ENCODE measurements around the gene SIM2. TPM values are rescaled to one million over a fixed set of nuclear protein-coding genes. Genes with fewer than 3 reads are reported as not detected.
"Not testable (repeated sequence)": the region's sequence is repeated elsewhere in the genome, so short reads cannot be mapped to it uniquely, and the experiment has no call there.

The SIM2 gene
- total RNA-seq, 1 donor from 2014 or later = not detected

DNA sequence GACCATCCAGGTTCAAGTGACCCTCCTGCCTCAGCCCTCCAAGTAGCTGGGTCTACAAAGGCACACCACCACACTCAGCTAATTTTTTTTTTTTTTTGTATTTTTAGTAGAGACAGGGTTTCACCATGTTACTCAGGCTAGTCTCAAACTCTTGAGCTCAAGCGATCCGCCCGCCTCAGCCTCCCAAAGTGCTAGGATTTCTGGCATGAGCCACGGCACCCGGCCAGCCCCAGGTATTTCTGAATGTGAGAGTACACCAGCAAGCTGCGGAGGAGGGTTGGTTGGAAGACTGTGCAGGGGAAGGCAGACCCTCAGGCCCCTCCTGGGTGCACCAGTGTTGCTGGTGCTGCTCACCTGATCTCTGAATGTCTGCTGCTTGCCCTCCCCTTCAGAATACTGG is 33.1 kb upstream of the SIM2 start:
- POLR2A ChIA-PET = no interaction called here
- H3K27ac Mint-ChIP-seq = no peak overlapping the region
- no peaks in the 10 kb centered on the region for H3K4me1 Mint-ChIP-seq
- no peaks in the 10 kb centered on the region for H3K9me3 Mint-ChIP-seq
- intact Hi-C loops (cut with micrococcal nuclease) = no loop called here
- no peaks in the 10 kb centered on the region for H3K36me3 Mint-ChIP-seq (ENCODE audit: low read depth)
- TF ChIP-seq, protein P1, sequence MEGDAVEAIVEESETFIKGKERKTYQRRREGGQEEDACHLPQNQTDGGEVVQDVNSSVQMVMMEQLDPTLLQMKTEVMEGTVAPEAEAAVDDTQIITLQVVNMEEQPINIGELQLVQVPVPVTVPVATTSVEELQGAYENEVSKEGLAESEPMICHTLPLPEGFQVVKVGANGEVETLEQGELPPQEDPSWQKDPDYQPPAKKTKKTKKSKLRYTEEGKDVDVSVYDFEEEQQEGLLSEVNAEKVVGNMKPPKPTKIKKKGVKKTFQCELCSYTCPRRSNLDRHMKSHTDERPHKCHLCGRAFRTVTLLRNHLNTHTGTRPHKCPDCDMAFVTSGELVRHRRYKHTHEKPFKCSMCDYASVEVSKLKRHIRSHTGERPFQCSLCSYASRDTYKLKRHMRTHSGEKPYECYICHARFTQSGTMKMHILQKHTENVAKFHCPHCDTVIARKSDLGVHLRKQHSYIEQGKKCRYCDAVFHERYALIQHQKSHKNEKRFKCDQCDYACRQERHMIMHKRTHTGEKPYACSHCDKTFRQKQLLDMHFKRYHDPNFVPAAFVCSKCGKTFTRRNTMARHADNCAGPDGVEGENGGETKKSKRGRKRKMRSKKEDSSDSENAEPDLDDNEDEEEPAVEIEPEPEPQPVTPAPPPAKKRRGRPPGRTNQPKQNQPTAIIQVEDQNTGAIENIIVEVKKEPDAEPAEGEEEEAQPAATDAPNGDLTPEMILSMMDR (IDR thresholded peaks at IDR 0.05) = no peak
- no peak for ATAC-seq (ENCODE audit: low read depth)
- H3K27me3 Mint-ChIP-seq = peaks cover 19% of the 10 kb centered on the region
- no peak overlapping the region for H3K4me3 Mint-ChIP-seq
- no peak for DNase-seq
- CTCF ChIA-PET = no interaction called here

DNA sequence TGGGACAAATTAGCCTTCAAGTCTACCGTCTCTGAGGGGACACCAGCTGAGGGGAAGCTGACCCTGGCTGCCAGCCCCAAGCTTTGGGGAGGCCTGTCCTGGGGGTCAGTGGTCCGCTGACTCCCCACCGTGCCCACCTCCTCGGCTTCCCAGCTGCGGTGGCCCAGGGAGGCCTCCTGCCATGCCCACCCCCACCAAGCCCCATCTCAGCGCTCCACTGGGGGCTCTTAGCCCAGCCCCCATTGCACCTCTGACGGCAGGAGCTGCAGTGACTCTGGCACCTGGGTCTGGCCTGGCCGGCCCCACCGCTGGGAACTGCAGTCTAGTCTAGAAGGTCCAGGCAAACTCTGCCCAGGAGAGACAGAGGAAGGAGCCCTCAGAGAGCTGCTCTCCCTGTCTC is 30.2 kb upstream of the SIM2 start:
- H3K9me3 Mint-ChIP-seq = no peaks in the 10 kb centered on the region
- H3K4me3 Mint-ChIP-seq = no peak overlapping the region
- TF ChIP-seq, protein P1 (IDR thresholded peaks at IDR 0.05) = no peak
- intact Hi-C loops (cut with micrococcal nuclease) = no loop called here
- H3K27ac Mint-ChIP-seq = no peak overlapping the region
- H3K4me1 Mint-ChIP-seq = no peaks in the 10 kb centered on the region
- ChIA-PET CTCF (no interaction called here), POLR2A (no interaction called here)
- DNase-seq (no peak), ATAC-seq (ENCODE audit: low read depth) (no peak)
- no peaks in the 10 kb centered on the region for H3K36me3 Mint-ChIP-seq (ENCODE audit: low read depth)
- peaks cover 16% of the 10 kb centered on the region for H3K27me3 Mint-ChIP-seq

DNA sequence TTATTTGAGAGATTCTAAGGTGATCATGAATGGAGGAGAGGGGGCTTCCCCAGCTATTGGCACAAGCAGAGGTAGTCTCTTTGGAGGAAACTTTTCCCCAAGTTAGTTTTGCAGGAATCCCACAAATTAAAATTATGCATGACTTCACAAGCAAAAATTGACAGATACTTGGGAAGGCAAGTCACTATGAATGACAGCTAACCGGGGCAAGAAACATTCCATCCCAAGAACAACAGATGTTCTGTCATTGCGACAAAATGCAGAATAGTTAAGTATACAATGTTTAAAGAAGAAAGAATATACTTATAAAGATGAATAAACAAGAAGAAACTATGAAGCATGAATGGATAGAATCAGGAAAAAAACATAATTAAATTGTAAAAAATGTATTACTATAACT is 27.1 kb upstream of the SIM2 start:
- Mint-ChIP-seq H3K27me3 (peaks cover 30% of the 10 kb centered on the region), H3K4me3 (no peak overlapping the region)

DNA sequence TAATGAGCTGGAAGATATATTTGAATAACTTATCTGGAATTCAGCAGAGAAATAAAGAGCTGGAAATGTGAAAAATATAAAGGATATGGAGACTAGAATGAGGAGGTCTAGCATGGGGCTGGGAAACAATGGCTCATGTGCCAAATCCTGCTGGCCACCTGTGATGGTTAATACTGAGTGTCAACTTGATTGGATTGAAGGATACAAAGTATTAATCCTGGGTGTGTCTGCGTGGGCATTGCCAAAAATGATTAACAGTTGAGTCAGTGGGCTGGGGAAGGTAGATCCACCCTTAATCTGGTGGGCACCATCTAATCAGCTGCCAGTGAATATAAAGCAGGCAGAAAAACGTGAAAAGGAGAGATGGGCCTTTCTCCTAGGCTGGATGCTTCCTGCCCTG is 26.6 kb upstream of the SIM2 start:
- POLR2A ChIA-PET; H3K9me3 Mint-ChIP-seq; H3K4me1 Mint-ChIP-seq; intact Hi-C loops (cut with micrococcal nuclease); DNase-seq; H3K27ac Mint-ChIP-seq; H3K4me3 Mint-ChIP-seq; ATAC-seq (ENCODE audit: low read depth); CTCF ChIA-PET; H3K36me3 Mint-ChIP-seq (ENCODE audit: low read depth): not testable (repeated sequence)
- H3K27me3 Mint-ChIP-seq = peaks cover 34% of the 10 kb centered on the region

More for the DNA sequence above, 27.1 kb upstream of the SIM2 start:
- TF ChIP-seq, protein P1 (IDR thresholded peaks at IDR 0.05) = no peak
- H3K36me3 Mint-ChIP-seq (ENCODE audit: low read depth) = no peaks in the 10 kb centered on the region
- ChIA-PET POLR2A (no interaction called here), CTCF (no interaction called here)
- DNase-seq (no peak), ATAC-seq (ENCODE audit: low read depth) (no peak)
- no peaks in the 10 kb centered on the region for H3K4me1 Mint-ChIP-seq
- intact Hi-C loops (cut with micrococcal nuclease) = no loop called here
- no peak overlapping the region for H3K27ac Mint-ChIP-seq
- H3K9me3 Mint-ChIP-seq = no peaks in the 10 kb centered on the region

DNA sequence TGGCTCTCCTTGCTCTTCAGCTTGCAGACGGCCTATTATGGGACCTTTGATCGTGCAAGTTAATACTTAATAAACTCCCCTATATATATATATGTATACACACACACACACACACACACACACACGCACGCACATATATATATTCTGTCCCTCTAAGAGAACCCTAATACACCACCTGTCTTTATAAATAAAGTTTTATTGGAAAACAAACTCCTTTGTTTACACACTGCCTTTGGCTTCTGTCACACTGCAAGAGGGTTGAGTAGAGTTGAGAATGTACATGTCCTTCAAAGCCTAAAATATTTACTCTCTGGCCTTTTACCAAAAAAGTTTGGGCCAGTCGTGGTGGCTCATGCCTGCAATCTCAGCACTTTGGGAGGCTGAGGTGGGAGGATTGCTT is 26.2 kb upstream of the SIM2 start:
- Mint-ChIP-seq H3K9me3 (no peaks in the 10 kb centered on the region), H3K27me3 (peaks cover 35% of the 10 kb centered on the region), H3K36me3 (ENCODE audit: low read depth) (no peaks in the 10 kb centered on the region), H3K4me3 (no peak overlapping the region), H3K27ac (no peak overlapping the region), H3K4me1 (no peaks in the 10 kb centered on the region)
- DNase-seq = no peak
- TF ChIP-seq, protein P1 (IDR thresholded peaks at IDR 0.05) = no peak
- ChIA-PET CTCF (no interaction called here), POLR2A (no interaction called here)
- no peak for ATAC-seq (ENCODE audit: low read depth)
- intact Hi-C loops (cut with micrococcal nuclease) = no loop called here
